ENCODE measurements around the gene DLG2.

DNA sequence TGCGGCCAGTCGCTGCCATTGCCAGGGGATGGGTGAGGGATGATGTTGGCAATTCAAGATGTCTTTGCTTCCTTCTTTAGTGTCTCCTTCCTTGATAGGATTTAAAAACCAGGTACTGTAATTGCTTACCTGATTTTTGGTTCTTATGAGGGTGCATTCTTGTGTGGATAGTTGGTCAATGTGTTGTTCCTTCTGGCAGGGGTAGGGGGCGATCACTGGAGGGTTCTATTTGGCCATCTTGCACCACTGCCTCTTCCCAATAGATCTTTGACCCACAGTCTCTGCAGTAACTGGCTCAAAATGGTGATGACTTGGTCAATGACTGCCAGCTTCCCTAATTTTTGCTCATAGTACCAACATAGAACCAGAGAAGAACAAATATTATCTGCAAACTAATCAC is 680.1 kb downstream of the DLG2 start:
- TF ChIP-seq POLR2A (IDR thresholded peaks at IDR 0.05) = no peak
- TF ChIP-seq, protein P1, sequence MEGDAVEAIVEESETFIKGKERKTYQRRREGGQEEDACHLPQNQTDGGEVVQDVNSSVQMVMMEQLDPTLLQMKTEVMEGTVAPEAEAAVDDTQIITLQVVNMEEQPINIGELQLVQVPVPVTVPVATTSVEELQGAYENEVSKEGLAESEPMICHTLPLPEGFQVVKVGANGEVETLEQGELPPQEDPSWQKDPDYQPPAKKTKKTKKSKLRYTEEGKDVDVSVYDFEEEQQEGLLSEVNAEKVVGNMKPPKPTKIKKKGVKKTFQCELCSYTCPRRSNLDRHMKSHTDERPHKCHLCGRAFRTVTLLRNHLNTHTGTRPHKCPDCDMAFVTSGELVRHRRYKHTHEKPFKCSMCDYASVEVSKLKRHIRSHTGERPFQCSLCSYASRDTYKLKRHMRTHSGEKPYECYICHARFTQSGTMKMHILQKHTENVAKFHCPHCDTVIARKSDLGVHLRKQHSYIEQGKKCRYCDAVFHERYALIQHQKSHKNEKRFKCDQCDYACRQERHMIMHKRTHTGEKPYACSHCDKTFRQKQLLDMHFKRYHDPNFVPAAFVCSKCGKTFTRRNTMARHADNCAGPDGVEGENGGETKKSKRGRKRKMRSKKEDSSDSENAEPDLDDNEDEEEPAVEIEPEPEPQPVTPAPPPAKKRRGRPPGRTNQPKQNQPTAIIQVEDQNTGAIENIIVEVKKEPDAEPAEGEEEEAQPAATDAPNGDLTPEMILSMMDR (IDR thresholded peaks at IDR 0.05) = no peak

All from uterus (tissue), 2 donors.